ENCODE results near the gene ATIC.
A peak's percentile ranks its signal among the peaks of the same experiment; 100 is the strongest.

The ATIC gene

GRCh38 chr2:215361211-215361875 lies 49.5 kb downstream of the ATIC start:
- DNase-seq: no peak

- no peak for DNase-seq
Observed at GRCh38 chr2:215361876-215362561, 50.2 kb downstream of the ATIC start.

- DNase-seq: no peak
Observed at GRCh38 chr2:215362562-215362904, 50.7 kb downstream of the ATIC start.

DNA sequence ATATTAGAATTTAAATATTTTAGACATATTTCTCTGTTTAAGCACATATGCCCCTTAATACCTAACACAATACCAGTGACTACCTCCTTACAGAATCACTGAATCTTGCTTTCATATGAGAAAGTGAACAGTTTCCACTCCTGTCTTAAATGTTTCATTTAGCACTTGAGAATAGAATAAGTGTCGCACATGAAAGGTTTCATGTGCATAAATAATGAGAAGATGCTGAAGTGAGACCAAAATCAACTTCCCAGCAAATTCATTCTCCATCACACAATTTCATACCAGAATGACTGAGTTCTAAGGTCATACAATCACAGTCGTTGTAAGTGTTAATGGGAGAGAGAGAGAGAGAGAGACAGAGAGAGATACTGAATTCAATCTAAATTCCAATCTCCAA lies 51.2 kb downstream of the ATIC start:
- DNase-seq: no peak

- DNase-seq: no peak
Observed at GRCh38 chr2:215363461-215364156, 51.8 kb downstream of the ATIC start.

- no peak for DNase-seq
Observed at GRCh38 chr2:215364157-215365155, 52.6 kb downstream of the ATIC start.

DNA sequence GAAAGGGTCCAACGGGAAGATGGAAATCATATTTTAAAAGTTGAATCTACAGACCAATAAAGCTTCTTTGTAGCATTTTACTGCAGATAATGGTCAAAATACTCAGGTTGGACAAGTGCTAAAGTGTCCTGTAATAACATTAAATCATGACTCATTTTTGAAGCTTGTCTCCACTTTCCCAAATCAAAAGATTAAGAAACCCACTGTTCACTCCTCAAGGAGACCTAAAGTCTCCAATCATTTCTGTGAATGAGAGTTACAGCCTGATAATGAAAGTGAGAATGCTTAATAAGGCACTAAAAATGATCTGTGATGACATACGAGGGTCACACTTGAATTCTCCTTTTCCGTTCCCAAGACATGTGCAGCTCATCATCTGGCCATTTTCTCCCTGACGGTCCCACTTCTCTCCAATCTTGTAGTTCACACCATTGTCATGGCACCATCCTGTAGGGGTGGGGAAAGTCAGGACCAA lies 53.4 kb downstream of the ATIC start:
- no peak for DNase-seq

DNA sequence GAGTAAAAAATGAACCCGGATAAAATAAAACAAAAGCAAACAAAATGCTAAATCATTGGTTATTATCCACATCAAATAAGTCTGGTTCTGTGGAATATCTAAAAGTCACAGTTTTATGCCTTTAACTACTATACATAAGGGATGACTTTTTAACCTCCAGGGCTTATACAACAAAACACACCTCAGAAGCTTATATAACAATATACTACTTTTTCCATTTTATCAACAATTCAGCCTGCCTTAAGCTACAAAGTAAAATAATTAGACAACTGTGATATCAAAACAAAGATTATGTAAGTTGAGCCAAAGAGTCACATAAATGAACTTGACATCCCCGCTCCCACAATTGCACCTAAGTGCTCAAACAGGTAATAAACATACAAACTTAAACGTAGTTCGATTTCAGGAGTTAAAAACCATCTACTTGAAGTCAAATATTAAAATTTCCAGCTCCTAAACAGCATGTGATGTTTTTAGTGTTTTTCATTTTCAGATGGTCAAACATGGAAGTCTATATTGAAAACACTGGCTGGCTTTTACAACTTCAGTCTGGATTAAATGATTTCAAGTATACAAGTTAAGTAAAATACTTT lies 54.7 kb downstream of the ATIC start:
- no peak for DNase-seq

GRCh38 chr2:215367662-215368492 lies 56.0 kb downstream of the ATIC start:
- peak; percentile 43 for DNase-seq

- DNase-seq: no peak
Observed at GRCh38 chr2:215368493-215368809, 56.6 kb downstream of the ATIC start.

GRCh38 chr2:215369181-215369760 lies 57.4 kb downstream of the ATIC start:
- no peak for DNase-seq

GRCh38 chr2:215370112-215370965 lies 58.5 kb downstream of the ATIC start:
- no peak for DNase-seq

GRCh38 chr2:215371915-215372897 lies 60.3 kb downstream of the ATIC start:
- no peak for DNase-seq

GRCh38 chr2:215372968-215373649 lies 61.2 kb downstream of the ATIC start:
- DNase-seq: no peak

DNA sequence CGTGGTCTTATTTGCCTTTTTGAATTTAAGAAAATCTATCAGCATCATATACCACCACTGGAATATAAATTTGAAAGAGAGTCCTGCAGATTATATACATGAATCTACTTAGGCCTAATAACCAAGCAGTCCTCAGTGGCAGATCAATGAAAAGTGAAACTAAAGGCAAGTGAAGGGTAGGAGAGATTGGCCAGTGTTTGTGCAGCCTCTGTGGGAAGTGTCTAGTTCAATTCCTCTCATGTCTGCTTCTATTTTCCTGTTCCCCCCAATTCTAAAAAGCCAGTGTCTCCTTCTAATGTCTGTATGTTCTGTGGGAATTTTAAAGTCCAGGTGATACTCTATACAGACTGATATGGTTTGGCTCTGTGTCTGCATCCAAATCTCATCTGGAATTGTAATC lies 62.1 kb downstream of the ATIC start:
- DNase-seq: no peak

- no peak for DNase-seq
Observed at GRCh38 chr2:215374642-215375466, 63.0 kb downstream of the ATIC start.

DNA sequence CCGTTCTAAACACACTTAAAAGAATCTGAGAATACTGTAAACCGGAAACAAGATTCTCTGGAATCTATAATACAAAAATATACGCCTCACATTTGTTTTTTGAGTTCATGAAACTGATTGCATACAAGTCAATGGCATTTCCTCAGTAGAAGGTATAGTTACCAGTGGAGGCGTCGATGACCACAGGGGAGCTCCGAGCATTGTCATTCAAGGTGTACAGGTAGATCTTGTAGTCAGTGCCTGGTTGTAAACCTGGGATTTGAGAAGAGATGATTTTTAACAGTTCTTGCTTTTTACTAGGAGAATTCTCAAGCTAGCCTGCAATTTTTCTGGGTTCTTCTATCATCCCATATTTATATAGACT lies 63.6 kb downstream of the ATIC start:
- no peak for DNase-seq

All from fibroblast of skin of abdomen (primary cell).